LNCaP clone FGC (cell line): ENCODE data around the gene TBXA2R.
"Not testable (repeated sequence)": the region's sequence is repeated elsewhere in the genome, so short reads cannot be mapped to it uniquely, and the experiment has no call there.

Experiments used
- DNase-seq: peaks from one replicate; pipeline ENCODE4 v3.0.0-alpha.2; 2011; ENCODE audit warnings: low read depth
- H3K4me3 ChIP-seq: 2 replicates; pipeline ENCODE4 v1.5.1; 2011; ENCODE audit warnings: mild to moderate bottlenecking, low read depth, low read length, control low read depth
- TF ChIP-seq, protein P1 (sequence below): IDR thresholded peaks from 2 replicates; pipeline ENCODE4 v1.5.1; 2012; ENCODE audit warnings: mild to moderate bottlenecking; ENCODE audit not compliant: control insufficient read depth, insufficient read depth; ENCODE audit errors: extremely low read depth

Gene TBXA2R

DNA sequence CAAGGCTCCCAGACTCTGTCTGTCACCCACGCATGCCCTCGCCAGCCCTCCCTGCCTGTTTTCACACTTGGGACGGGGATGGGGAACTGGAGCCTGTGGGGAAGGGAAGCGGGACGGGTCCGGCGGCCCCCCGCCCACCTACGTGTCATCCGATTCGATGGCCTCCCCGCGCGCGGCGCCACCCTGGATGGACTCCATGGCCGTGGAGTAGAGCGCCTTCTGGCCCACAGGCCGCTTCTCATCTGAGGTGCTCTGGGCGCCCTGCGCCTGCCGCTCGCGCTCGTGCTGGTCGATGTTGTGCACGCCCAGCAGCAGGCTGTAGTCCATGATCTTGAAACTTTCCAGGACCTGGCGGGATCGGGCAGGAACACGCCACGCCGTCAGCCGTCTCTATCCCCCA lies 45.0 kb upstream of the TBXA2R start:
- no peak overlapping the region for H3K4me3 ChIP-seq
- DNase-seq = no peak
- TF ChIP-seq, protein P1, sequence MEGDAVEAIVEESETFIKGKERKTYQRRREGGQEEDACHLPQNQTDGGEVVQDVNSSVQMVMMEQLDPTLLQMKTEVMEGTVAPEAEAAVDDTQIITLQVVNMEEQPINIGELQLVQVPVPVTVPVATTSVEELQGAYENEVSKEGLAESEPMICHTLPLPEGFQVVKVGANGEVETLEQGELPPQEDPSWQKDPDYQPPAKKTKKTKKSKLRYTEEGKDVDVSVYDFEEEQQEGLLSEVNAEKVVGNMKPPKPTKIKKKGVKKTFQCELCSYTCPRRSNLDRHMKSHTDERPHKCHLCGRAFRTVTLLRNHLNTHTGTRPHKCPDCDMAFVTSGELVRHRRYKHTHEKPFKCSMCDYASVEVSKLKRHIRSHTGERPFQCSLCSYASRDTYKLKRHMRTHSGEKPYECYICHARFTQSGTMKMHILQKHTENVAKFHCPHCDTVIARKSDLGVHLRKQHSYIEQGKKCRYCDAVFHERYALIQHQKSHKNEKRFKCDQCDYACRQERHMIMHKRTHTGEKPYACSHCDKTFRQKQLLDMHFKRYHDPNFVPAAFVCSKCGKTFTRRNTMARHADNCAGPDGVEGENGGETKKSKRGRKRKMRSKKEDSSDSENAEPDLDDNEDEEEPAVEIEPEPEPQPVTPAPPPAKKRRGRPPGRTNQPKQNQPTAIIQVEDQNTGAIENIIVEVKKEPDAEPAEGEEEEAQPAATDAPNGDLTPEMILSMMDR = no peak

DNA sequence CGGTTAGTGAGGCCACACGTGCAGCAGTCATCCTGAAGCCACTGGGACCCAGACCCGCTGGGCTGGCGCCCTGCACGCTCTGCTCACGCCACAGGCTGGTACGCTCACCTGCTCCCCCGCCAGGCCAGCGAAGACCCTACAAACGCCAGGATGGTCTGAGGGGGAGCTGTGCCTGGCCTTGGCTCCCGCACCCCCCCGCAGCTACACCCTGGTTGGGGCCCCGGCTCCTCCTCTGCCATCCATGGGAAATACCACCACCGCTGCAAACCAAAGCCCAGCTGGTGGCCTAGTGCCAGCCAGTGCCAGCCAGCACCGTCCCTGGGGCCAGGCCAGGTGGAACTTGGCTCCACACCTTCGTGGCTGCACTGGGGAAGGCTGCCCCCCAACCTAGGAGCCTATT lies 43.2 kb upstream of the TBXA2R start:
- no peak for DNase-seq
- TF ChIP-seq, protein P1 = no peak
- no peak overlapping the region for H3K4me3 ChIP-seq

DNA sequence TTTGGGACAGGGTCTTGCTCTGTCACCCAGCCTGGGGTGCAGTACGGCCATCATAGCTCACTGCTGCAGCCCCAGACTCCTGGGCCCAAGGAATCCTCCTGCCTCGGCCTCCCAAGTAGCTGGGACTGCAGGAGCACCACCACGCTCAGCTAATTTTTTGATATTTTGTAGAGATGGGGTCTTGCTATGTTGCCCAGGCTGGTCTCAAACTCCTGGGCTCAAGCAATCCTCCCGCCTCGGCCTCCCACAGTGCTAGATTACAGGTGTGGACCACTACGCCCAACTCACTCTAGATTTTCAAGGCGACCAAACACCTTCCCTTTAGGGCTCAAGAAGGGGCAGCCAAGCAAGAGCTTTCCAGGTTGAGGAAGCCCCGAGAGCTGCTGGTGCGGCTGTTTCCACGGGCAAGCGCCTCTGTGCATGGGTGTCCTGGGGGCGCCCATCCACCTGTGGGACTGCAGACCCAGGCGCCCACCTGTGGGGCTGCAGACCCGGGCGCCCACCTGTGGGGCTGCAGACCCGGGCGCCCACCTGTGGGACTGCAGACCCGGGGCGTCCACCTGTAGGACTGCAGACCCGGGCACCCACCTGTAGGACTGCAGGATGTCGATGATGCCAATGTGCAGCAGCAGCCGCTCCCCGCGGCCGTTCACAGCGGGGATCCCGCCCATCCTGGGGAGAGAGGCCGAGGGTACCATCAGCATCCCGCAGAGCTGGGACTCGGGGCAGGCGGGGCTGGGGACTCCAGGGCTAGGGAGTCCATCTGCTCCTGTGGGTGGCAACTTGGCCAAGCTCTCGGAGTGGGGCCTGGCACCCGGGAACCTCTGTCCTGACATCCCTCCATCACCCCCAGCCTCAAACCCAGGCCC lies 41.6 kb upstream of the TBXA2R start:
- no peak overlapping the region for H3K4me3 ChIP-seq
- DNase-seq = no peak
- TF ChIP-seq, protein P1 = no peak

DNA sequence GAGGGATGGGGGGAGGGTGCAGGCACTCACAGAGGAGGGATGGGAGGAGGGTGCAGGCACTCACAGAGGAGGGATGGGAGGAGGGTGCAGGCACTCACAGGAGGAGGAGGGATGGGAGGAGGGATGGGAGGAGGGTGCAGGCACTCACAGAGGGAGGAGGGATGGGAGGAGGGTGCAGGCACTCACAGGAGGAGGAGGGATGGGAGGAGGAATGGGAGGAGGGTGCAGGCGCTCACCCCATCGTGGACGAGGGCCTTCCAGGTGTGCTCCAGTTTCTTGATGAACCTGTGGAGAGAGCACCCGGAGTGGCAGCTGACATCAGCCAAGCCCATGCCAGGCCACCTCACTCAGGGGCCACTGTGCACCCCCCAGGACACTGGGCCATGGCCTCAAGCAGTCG lies 40.4 kb upstream of the TBXA2R start:
- H3K4me3 ChIP-seq, DNase-seq: not testable (repeated sequence)

DNA sequence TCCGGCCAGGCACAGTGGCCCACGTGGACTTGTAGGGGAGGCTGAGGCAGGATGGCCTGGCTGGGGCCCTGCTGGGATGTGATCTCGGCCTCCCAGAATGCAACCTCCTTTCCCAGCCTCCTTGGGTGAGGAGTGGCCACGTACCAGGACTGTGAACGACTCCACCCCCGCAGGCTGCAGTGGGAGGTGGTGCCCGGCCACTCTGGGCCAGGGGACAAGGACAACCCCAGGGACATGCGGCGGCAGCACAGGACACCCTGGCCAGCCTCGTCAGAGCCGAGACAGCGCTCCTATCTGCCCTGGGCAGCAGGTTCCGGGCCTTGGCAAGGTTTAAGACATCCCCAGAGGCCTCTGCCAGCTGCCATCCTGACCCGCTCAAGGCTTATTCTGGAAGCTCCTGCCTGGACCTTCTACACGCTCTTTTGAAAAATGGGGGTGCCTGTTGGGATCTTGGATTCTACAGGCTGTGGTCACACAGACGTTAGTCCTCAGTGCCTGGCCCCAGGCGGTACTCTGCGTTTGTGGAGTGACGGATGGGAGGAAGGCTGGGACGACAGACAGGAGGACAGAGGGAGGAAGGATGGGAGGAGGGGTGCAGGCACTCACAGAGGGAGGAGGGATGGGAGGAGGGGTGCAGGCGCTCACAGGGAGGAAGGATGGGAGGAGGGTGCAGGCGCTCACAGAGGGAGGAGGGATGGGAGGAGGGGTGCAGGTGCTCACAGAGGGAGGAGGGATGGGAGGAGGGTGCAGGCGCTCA lies 39.8 kb upstream of the TBXA2R start:
- DNase-seq = no peak
- H3K4me3 ChIP-seq = no peak overlapping the region
- TF ChIP-seq, protein P1 = no peak

DNA sequence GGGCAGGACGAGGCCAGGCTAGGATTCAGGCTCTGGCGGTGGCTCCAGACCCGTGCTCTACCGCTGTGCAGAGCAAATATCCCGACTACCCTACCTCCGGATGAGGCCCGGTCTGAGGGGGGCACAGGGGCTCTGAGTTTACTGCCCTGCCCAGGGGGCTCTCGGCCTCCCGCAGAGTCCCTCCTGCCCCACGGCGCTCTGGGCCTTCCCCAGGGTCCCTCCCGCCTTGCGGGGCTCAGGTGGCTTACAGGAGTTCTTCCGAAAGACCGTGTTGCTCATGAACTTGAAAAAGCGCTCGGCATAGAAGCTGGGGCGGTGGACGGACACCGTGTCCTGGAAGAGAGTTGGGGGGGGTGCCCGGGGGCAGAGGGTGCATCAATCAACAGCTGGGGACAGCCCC lies 39.1 kb upstream of the TBXA2R start:
- TF ChIP-seq, protein P1 = no peak
- DNase-seq = no peak

DNA sequence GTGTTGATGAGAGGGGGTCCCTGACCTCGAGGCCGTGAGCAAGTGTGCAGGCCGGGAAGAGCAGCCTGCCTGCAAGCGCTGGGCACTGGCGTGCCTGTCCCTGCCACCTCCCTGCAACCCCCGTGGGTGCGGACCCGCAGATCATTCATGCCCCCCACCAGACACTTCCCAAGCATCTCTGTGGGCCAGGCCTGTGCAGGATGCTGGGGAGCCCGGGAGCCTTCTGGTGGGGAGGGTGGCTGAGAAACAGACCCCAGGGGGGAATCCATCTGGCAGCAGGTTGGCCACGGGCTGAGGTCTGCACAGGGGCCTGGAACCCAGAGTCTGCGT lies 38.4 kb upstream of the TBXA2R start:
- no peak for DNase-seq
- TF ChIP-seq, protein P1 = no peak
- H3K4me3 ChIP-seq = no peak overlapping the region

More for the DNA sequence above, 39.1 kb upstream of the TBXA2R start:
- no peak overlapping the region for H3K4me3 ChIP-seq
